Prostate gland (tissue), 2 donors: Measurements from ENCODE around the gene THSD4.

Experiments
- POLR2A ChIP-seq: fragments of 450-650 bp; IDR thresholded peaks from one replicate; pipeline ENCODE4 v1.6.1; 2016; ENCODE audit warnings: antibody characterized with exemption, mild to moderate bottlenecking
- POLR2AphosphoS5 ChIP-seq: sonication (generic); formaldehyde crosslinking; IDR thresholded peaks from one replicate; pipeline ENCODE4 v1.6.1; 2017; ENCODE audit warnings: antibody characterized with exemption
- TF ChIP-seq, protein P1 (sequence below), 4 experiments: fragments of 200-600 bp in 2 of 4; fragments of 450-650 bp in 2 of 4; sonication (generic) in 2 of 4; IDR thresholded peaks; 1 replicate in 3 of 4; 2 replicates in 1 of 4; pipeline ENCODE4 v1.5.1; 2016 to 2019; ENCODE audit warnings: antibody characterized with exemption in 4 of 4, mild to moderate bottlenecking in 2 of 4, moderate library complexity in 2 of 4

DNA sequence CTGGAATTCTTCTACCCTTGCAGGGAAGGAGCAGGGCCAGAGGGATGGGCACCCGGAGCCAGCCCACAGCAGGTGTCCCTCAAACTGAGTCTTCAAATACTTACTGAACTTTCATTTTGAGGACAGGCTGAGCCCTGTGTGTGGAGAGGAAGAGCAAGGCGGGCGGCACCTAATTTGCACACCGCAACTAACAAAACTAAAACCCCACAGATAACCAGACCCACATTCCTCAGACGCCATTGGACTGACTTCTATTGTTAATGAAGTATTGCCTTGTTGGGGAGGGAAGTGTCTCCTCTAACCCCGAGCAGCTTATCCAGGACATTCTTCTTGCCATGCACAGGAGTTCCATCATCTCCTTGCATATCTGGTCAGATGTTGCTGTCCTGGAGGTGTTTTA, 589.9 kb downstream of the THSD4 start:
- TF ChIP-seq, protein P1, sequence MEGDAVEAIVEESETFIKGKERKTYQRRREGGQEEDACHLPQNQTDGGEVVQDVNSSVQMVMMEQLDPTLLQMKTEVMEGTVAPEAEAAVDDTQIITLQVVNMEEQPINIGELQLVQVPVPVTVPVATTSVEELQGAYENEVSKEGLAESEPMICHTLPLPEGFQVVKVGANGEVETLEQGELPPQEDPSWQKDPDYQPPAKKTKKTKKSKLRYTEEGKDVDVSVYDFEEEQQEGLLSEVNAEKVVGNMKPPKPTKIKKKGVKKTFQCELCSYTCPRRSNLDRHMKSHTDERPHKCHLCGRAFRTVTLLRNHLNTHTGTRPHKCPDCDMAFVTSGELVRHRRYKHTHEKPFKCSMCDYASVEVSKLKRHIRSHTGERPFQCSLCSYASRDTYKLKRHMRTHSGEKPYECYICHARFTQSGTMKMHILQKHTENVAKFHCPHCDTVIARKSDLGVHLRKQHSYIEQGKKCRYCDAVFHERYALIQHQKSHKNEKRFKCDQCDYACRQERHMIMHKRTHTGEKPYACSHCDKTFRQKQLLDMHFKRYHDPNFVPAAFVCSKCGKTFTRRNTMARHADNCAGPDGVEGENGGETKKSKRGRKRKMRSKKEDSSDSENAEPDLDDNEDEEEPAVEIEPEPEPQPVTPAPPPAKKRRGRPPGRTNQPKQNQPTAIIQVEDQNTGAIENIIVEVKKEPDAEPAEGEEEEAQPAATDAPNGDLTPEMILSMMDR (IDR thresholded peaks at IDR 0.05): no peak
- TF ChIP-seq POLR2A (no peak), POLR2AphosphoS5 (no peak)
